GM21447 (cell line): ENCODE measurements around the gene RBM26.

Source experiments
- ATAC-seq: cut with Tn5 transposase; IDR thresholded peaks from one replicate; pipeline ENCODE4 v1.9.1; 2021; ENCODE audit not compliant: unreplicated experiment

RBM26 gene, protein sequence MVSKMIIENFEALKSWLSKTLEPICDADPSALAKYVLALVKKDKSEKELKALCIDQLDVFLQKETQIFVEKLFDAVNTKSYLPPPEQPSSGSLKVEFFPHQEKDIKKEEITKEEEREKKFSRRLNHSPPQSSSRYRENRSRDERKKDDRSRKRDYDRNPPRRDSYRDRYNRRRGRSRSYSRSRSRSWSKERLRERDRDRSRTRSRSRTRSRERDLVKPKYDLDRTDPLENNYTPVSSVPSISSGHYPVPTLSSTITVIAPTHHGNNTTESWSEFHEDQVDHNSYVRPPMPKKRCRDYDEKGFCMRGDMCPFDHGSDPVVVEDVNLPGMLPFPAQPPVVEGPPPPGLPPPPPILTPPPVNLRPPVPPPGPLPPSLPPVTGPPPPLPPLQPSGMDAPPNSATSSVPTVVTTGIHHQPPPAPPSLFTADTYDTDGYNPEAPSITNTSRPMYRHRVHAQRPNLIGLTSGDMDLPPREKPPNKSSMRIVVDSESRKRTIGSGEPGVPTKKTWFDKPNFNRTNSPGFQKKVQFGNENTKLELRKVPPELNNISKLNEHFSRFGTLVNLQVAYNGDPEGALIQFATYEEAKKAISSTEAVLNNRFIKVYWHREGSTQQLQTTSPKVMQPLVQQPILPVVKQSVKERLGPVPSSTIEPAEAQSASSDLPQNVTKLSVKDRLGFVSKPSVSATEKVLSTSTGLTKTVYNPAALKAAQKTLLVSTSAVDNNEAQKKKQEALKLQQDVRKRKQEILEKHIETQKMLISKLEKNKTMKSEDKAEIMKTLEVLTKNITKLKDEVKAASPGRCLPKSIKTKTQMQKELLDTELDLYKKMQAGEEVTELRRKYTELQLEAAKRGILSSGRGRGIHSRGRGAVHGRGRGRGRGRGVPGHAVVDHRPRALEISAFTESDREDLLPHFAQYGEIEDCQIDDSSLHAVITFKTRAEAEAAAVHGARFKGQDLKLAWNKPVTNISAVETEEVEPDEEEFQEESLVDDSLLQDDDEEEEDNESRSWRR

DNA sequence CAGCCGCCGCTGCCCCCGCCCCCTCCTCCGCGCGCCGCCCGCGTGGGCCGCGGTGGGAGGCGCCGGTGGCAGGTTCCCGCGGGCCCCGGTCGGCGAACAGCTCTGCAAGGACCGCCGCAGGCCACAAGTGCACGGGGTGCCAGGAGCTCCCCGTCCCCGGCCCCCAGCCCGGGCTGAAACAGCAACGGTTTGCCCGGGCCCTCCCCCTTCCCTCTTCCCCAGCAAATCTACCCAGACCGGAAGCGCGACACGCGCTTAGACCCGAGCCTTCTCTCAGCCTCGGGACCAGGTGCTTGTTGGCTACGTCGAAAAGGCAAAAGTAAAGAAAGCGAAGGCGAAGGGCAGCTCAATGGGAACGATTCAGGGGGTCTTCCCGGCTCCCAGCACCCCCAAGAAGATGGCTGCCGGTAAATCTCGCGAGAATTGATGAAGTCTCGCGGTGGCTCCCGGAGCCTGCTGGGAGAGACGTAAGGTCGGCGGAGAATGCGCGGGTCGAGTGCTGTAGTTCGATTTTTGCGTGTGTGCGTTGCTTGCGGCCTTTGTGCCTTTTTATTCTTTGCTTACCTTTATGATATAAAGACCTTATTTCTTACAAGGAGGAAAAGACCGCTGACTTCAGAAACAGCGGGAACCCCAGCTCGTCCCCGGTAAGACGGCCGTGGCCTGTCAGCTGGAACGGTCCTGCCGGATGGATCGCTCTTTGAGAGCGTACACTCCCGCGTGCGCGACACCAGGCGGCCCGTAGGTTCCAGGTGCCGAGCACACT is at the start of gene RBM26:
Gene RBM26 (minus strand): TSS at position 425 of the 766 bp plus-strand sequence. CDS start 481 bp downstream, outside the sequence.
- peak; percentile 77 for ATAC-seq

DNA sequence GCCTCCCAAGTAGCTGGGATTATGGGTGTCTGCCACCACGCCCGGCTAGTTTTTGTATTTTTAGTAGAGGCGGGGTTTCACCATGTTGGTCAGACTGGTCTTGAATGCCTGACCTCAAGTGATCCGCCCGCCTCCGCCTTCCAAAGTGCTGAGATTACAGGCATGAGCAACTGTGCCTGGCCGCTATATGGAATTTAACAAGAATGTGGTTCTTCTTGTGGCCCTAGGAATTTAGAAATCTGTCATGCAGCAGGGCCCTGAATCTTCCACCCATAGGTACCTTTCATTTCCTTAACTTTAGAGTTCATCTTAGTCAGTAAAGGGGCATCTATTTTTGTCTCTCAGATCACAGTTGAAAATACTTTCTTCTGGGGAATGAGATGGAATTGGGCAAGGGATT is 49.3 kb upstream of the RBM26 start:
- no peak for ATAC-seq

DNA sequence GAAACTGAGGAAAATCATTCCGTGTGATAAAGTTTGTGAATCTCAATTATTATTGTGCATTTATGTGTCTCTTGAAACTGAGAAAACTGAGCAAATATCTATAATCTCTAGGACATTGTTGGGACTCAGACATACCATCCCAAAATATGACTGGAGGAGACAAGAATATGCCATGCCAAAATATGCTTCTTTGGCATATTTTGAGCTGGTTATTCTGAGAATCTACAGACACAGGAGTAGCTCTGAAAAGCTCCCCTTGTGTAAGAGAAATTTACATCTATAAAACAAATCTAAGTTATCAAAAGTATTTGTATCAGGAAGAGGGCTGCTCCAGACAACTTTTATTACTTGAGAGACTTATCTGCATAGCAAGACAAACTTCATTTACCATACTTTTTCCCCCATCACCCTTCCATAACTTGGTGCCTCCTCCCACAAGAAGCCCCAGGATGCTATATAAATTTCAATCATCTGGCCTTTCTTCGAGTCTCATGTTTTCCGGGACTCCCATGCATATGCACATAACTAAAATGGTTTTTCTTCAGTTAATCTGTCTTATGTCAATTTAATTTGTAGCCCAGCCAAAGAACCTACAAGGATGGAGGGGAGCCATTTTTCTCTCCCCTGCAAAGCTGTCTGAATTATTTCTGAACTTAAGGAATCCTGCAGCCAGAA is 46.3 kb upstream of the RBM26 start:
- ATAC-seq, result no peak

DNA sequence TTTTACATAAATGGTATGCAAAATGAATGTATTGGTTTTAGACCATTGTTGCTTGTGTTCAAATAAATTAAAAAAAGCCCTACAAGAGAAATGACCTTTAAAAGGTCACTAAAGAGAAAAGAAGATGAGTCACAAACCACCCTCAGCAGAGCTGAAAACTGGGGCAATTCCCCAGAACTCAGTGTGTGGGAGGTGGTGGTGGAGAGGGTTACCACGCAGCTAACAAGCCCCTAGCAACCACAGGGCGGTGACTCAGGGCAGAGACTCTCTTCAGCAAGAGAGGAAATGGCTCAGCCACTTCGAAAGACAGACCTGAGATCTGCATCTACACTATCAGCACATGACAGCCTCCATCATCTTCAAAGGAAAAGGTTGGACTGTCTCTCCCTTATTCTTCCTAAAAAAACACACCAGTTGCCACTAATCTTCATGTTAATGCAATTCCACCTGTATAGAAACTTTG is 45.5 kb upstream of the RBM26 start:
- peak; percentile 99 for ATAC-seq

DNA sequence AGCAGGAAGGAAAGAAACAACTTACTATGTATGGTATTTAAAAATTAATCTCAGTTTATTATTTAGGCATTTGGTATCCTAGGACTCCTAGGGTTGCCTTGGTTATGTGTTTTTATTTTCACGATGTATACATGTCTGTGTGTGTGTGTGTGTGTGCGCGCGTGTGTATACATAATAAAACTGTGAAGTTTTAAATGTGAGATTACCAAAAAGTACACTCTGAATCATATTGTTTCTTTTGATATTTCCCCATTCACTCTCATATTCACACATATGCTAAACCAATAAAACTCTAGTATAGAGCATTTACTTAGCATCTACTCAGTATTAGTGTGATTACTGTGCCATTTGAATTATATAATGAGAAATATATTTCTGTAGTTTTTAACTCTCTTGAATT is 44.1 kb upstream of the RBM26 start:
- no peak for ATAC-seq

DNA sequence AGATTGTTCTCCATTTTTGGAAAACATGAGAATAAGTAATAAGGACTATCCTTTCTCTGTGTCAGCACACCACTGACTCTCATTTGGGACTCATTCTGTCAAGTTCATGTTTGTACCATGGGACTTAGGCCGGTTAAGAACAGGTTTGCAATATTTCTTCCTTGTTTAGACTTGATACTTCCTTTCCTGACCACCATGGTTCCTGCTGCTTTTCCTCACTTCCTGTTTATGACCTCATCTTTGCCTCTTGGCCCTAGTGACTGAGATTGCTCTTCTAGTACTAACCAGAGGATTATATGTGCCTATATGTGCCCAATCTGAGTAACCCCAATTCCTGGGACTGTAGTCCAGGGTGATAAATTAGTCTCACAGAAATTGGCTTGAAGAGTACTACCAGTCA is 42.4 kb upstream of the RBM26 start:
- peak; percentile 34 for ATAC-seq

DNA sequence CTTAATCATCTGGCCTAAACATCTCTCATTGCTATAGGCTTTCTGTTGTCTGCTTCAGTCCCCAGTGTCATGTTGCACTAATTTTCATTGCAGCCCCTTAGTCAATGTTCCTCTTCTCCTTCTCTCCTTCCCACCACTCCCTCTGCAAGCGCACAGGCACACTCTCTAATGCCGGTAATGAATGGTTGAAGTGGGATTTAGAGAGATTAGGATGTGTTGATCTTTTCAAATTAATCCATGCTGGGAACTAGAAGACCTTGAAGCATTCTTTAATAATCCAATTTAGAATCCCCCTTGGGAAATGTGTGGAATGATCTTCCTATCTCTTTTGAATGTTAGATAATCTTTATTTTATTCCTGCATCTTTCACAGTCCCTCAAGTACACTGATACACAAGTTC is 41.7 kb upstream of the RBM26 start:
- no peak for ATAC-seq

DNA sequence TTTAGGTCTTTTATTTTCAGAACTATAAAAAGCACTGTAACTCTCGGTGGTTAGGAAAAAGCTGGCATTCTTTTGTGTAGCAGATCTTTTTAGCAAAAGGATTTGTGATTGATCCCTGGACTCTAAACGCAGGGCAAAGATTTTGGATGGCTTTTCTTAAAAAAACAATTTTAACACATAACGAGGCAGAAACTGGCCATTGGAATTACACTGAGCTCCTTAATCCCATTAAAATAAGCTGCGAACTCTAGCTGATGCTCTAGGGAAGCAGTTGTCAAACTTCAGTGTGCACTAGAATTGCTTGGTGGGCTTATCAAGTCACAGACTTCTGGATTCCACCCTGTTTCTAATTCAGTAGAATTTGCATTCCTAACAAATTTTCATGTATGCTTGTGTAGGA is 41.1 kb upstream of the RBM26 start:
- no peak for ATAC-seq

DNA sequence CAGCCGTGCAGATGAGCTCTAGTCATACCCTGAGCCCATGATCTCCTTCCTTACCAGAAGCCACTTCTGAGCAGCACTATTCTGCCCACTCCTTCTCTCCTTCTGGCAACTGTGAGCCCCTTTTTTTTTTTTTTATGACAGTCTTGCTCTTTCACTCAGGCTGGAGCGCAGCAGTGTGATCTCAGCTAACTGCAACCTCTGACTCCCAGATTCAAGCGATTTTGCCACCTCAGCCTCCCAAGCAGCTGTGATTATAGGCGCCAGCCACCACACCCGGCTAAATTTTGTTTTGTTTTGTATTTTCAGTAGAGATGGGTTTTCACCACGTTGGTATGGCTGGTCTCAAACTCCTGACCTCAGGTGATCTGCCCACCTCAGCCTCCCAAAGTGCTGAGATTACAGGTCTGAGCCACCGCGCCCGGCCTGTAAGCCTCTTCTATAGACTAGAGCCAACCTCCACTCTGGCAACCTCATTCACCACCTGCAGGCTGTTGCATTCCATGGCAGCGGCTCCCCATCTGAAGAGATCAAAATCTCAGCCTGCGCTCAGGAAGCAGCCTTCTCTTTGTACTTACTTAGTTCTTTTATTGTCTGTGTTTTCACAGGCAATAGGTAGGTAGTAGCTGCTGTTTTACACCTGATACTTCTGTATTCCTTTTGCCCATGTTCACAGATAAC is 40.1 kb upstream of the RBM26 start:
- no peak for ATAC-seq

DNA sequence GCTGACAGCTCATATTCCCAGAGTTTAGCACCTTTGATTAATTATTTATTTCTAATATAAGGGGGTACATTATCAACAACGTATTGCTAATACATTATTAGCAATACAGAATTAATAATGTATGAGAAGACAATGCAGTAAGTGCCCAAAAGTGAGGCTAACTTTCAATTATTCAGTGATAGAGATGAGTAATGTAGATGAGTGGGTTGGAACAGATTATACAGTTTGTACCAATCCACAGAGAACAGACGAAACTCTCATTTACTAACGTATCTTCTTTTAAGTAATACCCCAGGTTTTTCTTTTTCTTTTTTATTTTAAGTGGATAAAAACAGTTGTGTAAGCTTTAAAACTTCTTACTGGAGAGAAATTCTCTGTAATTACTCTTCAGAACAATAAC is 36.7 kb upstream of the RBM26 start:
- ATAC-seq, result no peak

DNA sequence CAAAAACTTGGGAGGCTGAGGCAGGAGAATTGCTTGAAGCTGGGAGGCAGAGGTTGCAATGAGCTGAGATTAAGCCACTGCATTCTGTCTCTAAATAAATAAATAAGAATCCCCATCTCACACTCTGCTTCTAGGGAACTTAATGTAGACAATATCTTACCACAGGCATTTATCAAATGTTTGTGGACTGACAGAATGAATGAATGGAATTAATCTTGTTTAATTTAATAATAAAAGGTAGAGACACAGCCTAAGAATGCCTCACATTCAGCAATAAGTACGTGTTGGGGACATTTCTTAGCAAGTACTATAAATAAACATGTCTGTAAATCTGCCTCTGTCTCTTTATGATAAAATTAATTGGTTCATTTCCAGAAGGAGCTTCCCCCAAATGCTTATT is 36.2 kb upstream of the RBM26 start:
- ATAC-seq, result no peak

DNA sequence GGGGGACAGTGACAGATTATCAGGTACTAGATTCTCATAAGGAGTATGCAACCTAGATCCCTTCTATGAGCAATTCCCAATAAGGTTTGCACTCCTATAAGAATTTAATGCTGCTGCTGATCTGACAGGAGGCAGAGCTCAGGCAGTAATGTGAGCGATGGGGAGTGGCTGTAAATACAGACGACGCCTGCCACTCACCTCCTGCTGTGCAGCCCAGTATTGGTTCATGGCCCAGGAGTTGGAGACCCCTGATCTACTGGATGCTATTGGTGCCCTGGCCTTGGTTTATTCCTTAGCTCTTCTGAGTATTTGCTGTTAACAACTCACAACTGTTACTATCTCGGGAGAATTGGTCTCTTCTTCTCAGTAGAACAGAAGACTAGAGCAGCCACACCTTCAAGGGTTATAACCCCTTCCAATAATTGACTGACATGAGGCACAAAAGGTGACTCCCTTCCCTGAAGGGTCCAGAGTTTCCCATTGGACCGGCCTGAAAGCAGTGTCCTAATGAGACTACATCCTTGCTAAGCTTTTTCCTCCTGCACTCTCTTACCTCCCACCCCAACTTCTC is 35.0 kb upstream of the RBM26 start:
- ATAC-seq, result no peak

DNA sequence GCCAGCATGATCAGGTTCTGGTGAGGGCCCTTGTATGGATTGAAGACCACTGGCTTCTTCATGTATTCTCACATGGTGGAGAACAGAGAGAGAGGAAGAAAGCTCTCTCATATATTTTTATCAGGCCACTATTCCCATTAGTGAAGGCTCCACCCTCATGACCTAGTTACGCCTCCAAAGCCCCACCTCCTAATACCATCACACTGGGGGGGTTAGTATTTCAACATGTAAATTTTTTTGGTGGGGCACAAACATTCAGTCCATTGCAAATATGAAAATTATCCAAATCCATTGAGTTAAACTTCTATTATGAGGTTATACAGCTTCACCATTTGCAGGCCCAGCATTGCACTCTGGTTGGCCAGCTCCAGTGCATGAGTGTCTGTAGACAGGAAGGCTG is 33.2 kb upstream of the RBM26 start:
- no peak for ATAC-seq

DNA sequence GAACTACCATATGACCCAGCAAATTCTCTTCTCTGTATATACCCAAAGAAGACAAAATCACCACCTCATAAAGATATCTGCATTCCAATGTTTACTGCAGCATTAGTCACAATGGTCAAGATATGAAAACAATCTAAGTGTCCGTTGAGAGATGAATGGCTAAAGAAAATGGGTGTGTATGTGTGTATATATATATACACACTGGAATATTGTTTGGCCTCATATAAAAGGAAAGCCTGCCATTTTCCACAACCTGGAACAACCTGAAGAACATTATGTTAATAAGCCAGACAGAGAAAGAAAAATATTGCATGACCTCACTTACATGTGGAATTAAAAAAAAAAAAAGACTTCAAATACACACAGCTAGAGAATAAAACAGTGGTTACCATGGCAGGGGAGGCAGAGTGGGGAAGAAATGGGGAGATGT is 29.5 kb upstream of the RBM26 start:
- no peak for ATAC-seq

DNA sequence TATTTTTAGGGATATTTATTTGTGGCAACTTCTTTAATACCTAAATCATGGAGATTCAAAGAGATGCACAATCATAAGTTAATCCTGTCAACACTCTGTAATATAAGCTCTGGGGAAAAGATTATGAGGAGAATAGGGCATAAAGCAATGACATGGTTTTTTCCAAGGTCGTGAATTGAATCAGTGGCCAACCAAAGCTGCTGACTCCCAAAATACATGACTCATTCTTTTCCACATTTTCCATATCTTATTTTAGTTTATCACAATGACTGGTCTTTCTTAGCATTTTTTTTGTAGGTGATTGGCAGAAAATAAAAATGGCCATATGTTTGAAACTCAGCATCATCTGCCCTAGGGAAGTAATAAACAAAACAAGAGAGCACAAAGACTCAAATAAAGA is 28.5 kb upstream of the RBM26 start:
- ATAC-seq, result no peak

DNA sequence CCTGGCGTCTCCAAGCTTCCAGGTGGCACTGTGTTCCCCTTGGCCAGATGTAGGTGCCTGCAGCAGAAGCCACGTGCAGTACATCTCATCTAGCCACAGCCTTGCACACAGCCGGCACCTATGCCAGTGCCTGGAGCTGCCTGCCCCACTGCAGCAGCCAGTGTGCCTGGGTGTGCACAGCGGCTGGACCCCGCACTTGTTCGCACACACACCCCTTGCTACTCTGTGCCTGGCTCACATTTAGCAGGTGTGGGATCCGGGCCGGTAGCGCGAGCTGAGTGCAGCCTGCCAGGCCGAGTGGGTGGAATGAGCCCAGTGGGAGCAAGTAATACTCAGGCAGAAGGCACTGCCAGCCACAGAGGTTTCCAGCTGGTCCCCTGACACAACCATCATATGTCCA is 26.9 kb upstream of the RBM26 start:
- no peak for ATAC-seq

DNA sequence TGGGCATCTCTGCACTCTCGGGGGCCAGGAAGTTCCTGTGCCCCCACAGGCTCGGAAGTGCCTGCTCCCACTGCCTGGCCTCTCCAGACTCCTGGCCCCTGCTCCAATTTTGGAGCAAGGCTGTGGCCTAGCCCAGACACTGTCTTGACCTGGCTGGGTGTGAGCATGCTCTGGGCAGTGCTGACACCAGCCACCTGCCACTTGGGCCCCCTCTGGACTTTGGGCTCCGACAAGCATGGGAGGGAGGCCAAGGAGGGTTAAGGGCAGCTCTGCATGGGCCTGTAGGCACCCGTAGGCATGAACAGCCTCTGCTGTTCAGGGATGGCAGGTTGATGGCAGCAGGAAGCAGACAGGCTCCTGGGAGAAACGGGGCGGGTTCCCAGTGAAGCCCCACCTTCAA is 26.0 kb upstream of the RBM26 start:
- no peak for ATAC-seq

DNA sequence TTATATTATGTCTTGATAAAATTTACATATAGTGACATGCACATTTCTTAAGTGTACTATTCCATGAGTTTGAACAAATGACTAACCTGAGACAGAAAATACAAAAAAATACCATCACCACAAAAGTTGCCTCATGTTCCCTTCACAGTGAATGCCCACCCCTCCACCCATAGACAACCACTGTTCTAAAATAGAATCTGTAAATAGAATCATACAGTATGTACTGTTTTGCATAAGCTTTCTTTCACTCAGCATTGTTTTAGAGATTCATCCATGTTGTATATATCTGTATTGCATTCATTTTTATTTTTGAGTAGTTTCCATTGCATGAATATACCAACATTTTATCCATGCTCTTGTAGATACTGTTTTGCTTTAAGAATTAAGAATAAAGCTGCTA is 23.3 kb upstream of the RBM26 start:
- no peak for ATAC-seq

DNA sequence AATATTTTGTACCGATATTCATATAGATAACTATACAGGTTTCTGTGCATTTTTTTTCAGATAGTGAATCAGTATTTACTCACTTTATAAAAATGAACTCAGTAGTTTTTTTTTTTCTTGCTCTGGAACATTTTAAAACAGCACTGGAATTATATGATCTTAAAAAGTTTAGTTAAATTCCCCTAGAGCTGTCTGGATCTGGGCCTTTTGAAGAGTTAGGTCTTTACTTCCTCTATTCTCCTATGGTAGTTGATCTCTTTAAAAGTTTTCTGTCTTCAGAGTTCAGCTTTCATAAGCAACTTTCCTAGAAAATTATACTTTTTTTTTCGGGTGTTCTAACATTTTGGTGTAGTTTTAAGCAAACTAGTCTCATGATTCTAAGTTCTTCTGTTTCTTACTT is 21.8 kb upstream of the RBM26 start:
- no peak for ATAC-seq

DNA sequence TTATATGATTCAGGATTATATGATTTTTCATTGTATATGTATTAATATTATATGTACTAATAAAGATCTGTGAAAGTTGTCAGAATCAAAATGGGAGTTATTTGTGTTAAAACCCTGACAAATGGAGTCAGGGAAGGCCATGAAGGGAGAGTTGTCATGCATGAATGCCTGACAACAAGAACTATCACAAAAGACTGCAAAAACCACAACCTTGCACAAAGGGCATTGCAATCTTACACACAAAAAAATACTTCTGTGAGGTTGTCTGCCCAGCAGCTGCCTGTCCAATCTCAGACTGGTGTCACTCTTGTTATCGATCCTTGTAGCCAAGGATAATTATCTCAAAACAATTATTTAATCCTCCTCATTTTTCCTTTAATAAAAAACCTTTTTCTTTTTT is 21.2 kb upstream of the RBM26 start:
- no peak for ATAC-seq
